GM21825 (cell line): ENCODE results near the gene BCDIN3D.
"Not testable (repeated sequence)": the region's sequence is repeated elsewhere in the genome, so short reads cannot be mapped to it uniquely, and the experiment has no call there.

Source experiments
- ATAC-seq: cut with Tn5 transposase; IDR thresholded peaks from one replicate; pipeline ENCODE4 v1.9.1; 2021; ENCODE audit warnings: mild to moderate bottlenecking, moderate library complexity; ENCODE audit not compliant: unreplicated experiment

Gene BCDIN3D

GRCh38 chr12:49863946-49864797, 21.3 kb upstream of the BCDIN3D start:
- no peak for ATAC-seq

GRCh38 chr12:49860921-49861320, 18.0 kb upstream of the BCDIN3D start:
- ATAC-seq = not testable (repeated sequence)

GRCh38 chr12:49855890-49856289, 13.0 kb upstream of the BCDIN3D start:
- ATAC-seq = not testable (repeated sequence)

GRCh38 chr12:49854976-49855375, 12.1 kb upstream of the BCDIN3D start:
- ATAC-seq = no peak

- no peak for ATAC-seq
Measured at GRCh38 chr12:49853671-49854070, 10.8 kb upstream of the BCDIN3D start.

GRCh38 chr12:49847161-49847560, 4.3 kb upstream of the BCDIN3D start:
- ATAC-seq = no peak

- ATAC-seq = no peak
Measured at GRCh38 chr12:49846032-49846431, 3.1 kb upstream of the BCDIN3D start.

- ATAC-seq = no peak
Measured at GRCh38 chr12:49843876-49844437, 1.1 kb upstream of the BCDIN3D start.

- ATAC-seq = no peak
Measured at GRCh38 chr12:49843411-49843810, 505 bp upstream of the BCDIN3D start.

- ATAC-seq = no peak
Measured at GRCh38 chr12:49838973-49839633, 3.8 kb downstream of the BCDIN3D start.

GRCh38 chr12:49832836-49833421, 10.0 kb downstream of the BCDIN3D start:
- no peak for ATAC-seq

GRCh38 chr12:49831717-49832116, 11.2 kb downstream of the BCDIN3D start:
- ATAC-seq = no peak

- peak; percentile 90 for ATAC-seq
Measured at GRCh38 chr12:49828133-49829091, 14.5 kb downstream of the BCDIN3D start, which contains the start of gene NCKAP5L. TSS of gene NCKAP5L (minus strand) at chr12:49828413. CDS start at chr12:49804044, 24,369 bp downstream.

- peak; percentile 14 for ATAC-seq
Measured at GRCh38 chr12:49827401-49828099, 15.4 kb downstream of the BCDIN3D start.

GRCh38 chr12:49827051-49827400, 15.9 kb downstream of the BCDIN3D start:
- no peak for ATAC-seq

- ATAC-seq = no peak
Measured at GRCh38 chr12:49825971-49826421, 16.9 kb downstream of the BCDIN3D start.

GRCh38 chr12:49825360-49825970, 17.4 kb downstream of the BCDIN3D start:
- ATAC-seq = no peak

- no peak for ATAC-seq
Measured at GRCh38 chr12:49824895-49825294, 18.0 kb downstream of the BCDIN3D start.

GRCh38 chr12:49824416-49824815, 18.5 kb downstream of the BCDIN3D start:
- no peak for ATAC-seq
